CD4-positive, alpha-beta T cell treated with Interleukin-4 for 4 hours (primary cell): ENCODE data around the gene LRIT1.

Experiments
- DNase-seq: peaks from one replicate; pipeline ENCODE4 v3.0.0-alpha.2; 2020

Gene LRIT1

GRCh38 chr10:84185526-84186175 lies 55.7 kb downstream of the LRIT1 start:
- DNase-seq, result no peak

- no peak for DNase-seq
Observed at GRCh38 chr10:84184517-84184916, 56.8 kb downstream of the LRIT1 start.

GRCh38 chr10:84181631-84182030 lies 59.7 kb downstream of the LRIT1 start:
- no peak for DNase-seq
